HEK293 (cell line): ENCODE data around the gene FCER2.

Experiments used
- ZNF404 ChIP-seq: fragments of 450-650 bp; formaldehyde crosslinking; IDR thresholded peaks from 2 replicates; pipeline ENCODE4 v1.5.1; 2017; ENCODE audit warnings: missing biosample characterization, missing genetic modification characterization
- TF ChIP-seq, protein P1 (sequence below): fragments of 450-650 bp; formaldehyde crosslinking; IDR thresholded peaks from 2 replicates; pipeline ENCODE4 v1.5.1; 2017; ENCODE audit warnings: missing biosample characterization, missing genetic modification characterization

DNA sequence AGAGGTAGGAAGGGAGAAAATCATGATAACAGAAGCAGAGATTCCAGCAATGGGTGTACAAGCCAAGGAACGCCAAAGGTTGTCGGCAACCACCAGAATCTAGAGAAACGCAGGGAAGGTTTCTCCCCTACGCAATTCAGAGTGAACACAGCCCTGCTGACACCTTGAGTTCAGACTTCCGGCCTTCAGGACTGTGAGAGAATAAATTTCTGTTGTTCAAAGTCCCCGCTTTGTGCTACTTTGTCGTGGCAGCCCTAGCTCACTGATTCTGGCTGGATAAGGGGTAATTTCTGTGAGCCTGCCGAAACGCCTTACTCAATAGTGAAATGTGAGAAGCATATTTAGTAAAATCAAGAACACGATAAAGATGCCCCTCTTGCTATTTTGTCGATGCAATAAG lies 35.3 kb upstream of the FCER2 start:
- TF ChIP-seq, protein P1, sequence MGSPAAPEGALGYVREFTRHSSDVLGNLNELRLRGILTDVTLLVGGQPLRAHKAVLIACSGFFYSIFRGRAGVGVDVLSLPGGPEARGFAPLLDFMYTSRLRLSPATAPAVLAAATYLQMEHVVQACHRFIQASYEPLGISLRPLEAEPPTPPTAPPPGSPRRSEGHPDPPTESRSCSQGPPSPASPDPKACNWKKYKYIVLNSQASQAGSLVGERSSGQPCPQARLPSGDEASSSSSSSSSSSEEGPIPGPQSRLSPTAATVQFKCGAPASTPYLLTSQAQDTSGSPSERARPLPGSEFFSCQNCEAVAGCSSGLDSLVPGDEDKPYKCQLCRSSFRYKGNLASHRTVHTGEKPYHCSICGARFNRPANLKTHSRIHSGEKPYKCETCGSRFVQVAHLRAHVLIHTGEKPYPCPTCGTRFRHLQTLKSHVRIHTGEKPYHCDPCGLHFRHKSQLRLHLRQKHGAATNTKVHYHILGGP (tag by site-specific recombination), result no peak
- TF ChIP-seq ZNF404 (tag by site-specific recombination), result no peak
